ENCODE results near the gene PRF1.

- no peak for TF ChIP-seq CTCF (IDR thresholded peaks at IDR 0.05; ENCODE audit: poor library complexity)
- no peak for TF ChIP-seq EZH2 (IDR thresholded peaks at IDR 0.05; ENCODE audit: borderline replicate concordance)
- TF ChIP-seq EZH2phosphoT487 (IDR thresholded peaks at IDR 0.05; ENCODE audit: low read depth, severe bottlenecking, unreplicated experiment): no peak
Measured at GRCh38 chr10:70555371-70555770, 47.2 kb downstream of the PRF1 start.

All from hepatocyte (in vitro differentiated cells).